ENCODE results near the gene SORCS2. TPM values are rescaled to one million over a fixed set of nuclear protein-coding genes. Genes with fewer than 3 reads are reported as not detected.

The SORCS2 gene
- total RNA-seq, 1 donor from 2014 or later, result 5.2 TPM

DNA sequence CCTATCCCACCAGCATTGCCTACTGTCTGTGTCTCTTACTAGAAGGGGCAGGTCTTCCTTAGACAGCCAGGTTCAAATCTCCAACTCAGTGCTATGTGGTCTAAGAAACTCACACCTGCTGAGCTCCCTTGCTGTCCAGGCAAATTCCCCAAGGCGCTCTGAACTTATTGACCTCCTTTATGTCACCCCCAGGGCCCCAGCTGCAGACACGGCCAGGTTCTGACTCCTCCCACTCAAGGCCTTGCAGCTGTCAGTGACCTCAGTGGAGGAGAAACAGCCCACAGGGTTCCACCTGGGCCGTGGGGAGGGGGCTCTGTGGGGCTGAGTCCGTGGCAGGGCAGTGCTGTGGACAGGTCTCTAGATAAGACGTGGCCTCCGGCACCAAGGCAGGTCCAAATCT, 284.5 kb downstream of the SORCS2 start:
- Mint-ChIP-seq H3K27me3 (ENCODE audit: insufficient read depth, low read depth) (peaks cover 10% of the 10 kb centered on the region), H3K27ac (peak overlapping the region; percentile 21), H3K9me3 (peaks cover 6% of the 10 kb centered on the region), H3K36me3 (no peaks in the 10 kb centered on the region), H3K4me1 (peaks cover 37% of the 10 kb centered on the region), H3K4me3 (no peak overlapping the region)
- Histone ChIP-seq H3K9ac (no peak overlapping the region), H3K9me3 (ENCODE audit: low read depth) (no peaks in the 10 kb centered on the region), H3K36me3 (no peaks in the 10 kb centered on the region), H3K27ac (no peak overlapping the region), H4K20me1 (ENCODE audit: low read depth) (no peaks in the 10 kb centered on the region), H3F3A (ENCODE audit: low read depth) (peaks cover 11% of the 10 kb centered on the region), H3K4me3 (no peak overlapping the region), H3K4me2 (no peak overlapping the region), H3K4me1 (peaks cover 13% of the 10 kb centered on the region), H2AFZ (replicated peaks) (no peak overlapping the region), H3K79me2 (ENCODE audit: low read depth) (no peaks in the 10 kb centered on the region), H3K27me3 (no peaks in the 10 kb centered on the region)
- no peak for DNase-seq (ENCODE audit: low spot score)
- TF ChIP-seq EZH2 (IDR thresholded peaks at IDR 0.05) (no peak), EZH2phosphoT487 (IDR thresholded peaks at IDR 0.05) (no peak)
- TF ChIP-seq, protein P1, sequence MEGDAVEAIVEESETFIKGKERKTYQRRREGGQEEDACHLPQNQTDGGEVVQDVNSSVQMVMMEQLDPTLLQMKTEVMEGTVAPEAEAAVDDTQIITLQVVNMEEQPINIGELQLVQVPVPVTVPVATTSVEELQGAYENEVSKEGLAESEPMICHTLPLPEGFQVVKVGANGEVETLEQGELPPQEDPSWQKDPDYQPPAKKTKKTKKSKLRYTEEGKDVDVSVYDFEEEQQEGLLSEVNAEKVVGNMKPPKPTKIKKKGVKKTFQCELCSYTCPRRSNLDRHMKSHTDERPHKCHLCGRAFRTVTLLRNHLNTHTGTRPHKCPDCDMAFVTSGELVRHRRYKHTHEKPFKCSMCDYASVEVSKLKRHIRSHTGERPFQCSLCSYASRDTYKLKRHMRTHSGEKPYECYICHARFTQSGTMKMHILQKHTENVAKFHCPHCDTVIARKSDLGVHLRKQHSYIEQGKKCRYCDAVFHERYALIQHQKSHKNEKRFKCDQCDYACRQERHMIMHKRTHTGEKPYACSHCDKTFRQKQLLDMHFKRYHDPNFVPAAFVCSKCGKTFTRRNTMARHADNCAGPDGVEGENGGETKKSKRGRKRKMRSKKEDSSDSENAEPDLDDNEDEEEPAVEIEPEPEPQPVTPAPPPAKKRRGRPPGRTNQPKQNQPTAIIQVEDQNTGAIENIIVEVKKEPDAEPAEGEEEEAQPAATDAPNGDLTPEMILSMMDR (IDR thresholded peaks at IDR 0.05), result no peak

DNA sequence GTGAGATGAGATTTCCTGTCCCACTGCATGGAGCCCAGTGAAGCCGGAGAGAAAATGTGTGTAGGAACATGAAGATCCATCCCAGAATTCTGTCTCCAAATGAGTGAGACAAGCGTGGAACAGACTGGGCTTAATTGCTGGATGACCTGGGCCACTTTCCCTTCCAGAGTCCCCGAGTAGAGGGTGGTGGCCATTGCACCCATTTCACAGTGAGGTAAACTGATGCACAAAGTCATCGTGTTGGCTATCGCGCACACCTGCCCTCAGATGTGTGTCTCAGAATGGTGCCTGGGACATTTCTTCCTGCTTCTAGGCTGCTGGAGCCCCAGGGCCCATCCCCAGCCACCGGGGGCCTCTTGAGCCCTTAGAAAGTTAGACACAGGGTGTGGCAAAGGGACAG, 285.4 kb downstream of the SORCS2 start:
- Histone ChIP-seq H3F3A (ENCODE audit: low read depth) (peaks cover 4% of the 10 kb centered on the region), H3K27ac (no peak overlapping the region), H3K36me3 (no peaks in the 10 kb centered on the region), H3K4me3 (no peak overlapping the region), H3K27me3 (no peaks in the 10 kb centered on the region), H4K20me1 (ENCODE audit: low read depth) (no peaks in the 10 kb centered on the region), H3K79me2 (ENCODE audit: low read depth) (no peaks in the 10 kb centered on the region), H3K9me3 (ENCODE audit: low read depth) (no peaks in the 10 kb centered on the region), H3K9ac (no peak overlapping the region), H3K4me1 (peaks cover 4% of the 10 kb centered on the region), H3K4me2 (no peak overlapping the region), H2AFZ (replicated peaks) (no peak overlapping the region)
- Mint-ChIP-seq H3K27ac (no peak overlapping the region), H3K4me3 (peak overlapping the region; percentile 69), H3K9me3 (peaks cover 7% of the 10 kb centered on the region), H3K27me3 (ENCODE audit: insufficient read depth, low read depth) (peaks cover 7% of the 10 kb centered on the region), H3K36me3 (no peaks in the 10 kb centered on the region), H3K4me1 (peaks cover 28% of the 10 kb centered on the region)
- TF ChIP-seq EZH2phosphoT487 (IDR thresholded peaks at IDR 0.05) (no peak), EZH2 (IDR thresholded peaks at IDR 0.05) (no peak)
- TF ChIP-seq, protein P1 (IDR thresholded peaks at IDR 0.05), result no peak
- DNase-seq (ENCODE audit: low spot score), result no peak

DNA sequence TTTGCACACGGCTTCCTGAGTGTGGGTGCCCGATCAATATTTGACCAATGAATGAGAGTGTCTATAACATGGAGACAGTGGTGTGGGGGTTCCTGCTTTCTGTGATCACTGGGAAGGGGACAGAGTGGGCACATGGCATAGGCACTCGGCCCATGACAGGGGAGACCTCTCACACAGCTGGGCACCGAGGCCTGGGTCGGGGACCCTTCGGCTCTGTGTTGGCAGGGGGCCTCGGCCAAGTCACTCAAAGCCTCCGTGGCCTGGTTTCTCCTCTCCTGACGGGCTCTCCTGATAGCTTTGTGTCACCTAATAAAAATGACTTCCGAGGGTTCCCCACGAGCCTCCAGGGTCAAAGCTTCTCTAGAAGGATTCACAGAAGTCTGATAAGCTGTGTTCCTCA, 286.3 kb downstream of the SORCS2 start:
- Histone ChIP-seq H3K9ac (no peak overlapping the region), H3K4me1 (no peaks in the 10 kb centered on the region), H3F3A (ENCODE audit: low read depth) (no peaks in the 10 kb centered on the region), H3K4me3 (no peak overlapping the region), H3K36me3 (no peaks in the 10 kb centered on the region), H3K9me3 (ENCODE audit: low read depth) (no peaks in the 10 kb centered on the region), H4K20me1 (ENCODE audit: low read depth) (no peaks in the 10 kb centered on the region), H3K79me2 (ENCODE audit: low read depth) (no peaks in the 10 kb centered on the region), H3K4me2 (no peak overlapping the region), H2AFZ (replicated peaks) (no peak overlapping the region), H3K27ac (no peak overlapping the region), H3K27me3 (no peaks in the 10 kb centered on the region)
- Mint-ChIP-seq H3K4me3 (no peak overlapping the region), H3K9me3 (peaks cover 11% of the 10 kb centered on the region), H3K27ac (peak overlapping the region; percentile 71), H3K36me3 (no peaks in the 10 kb centered on the region), H3K4me1 (peaks cover 24% of the 10 kb centered on the region), H3K27me3 (ENCODE audit: insufficient read depth, low read depth) (peaks cover 4% of the 10 kb centered on the region)
- TF ChIP-seq, protein P1 (IDR thresholded peaks at IDR 0.05), result no peak
- TF ChIP-seq EZH2 (IDR thresholded peaks at IDR 0.05) (no peak), EZH2phosphoT487 (IDR thresholded peaks at IDR 0.05) (no peak)
- no peak for DNase-seq (ENCODE audit: low spot score)

Measured in neural progenitor cell (in vitro differentiated cells).